Neuronal stem cell (in vitro differentiated cells): Measurements from ENCODE around the gene ZFAND3.
A peak's percentile ranks its signal among the peaks of the same experiment; 100 is the strongest.

ENCODE experiments used
- DNase-seq: peaks from one replicate; pipeline ENCODE4 v3.0.0-alpha.2; 2013; ENCODE audit warnings: low spot score
- H2AFZ ChIP-seq: one replicate; pipeline ENCODE4 v1.6.1; 2013; ENCODE audit warnings: mild to moderate bottlenecking, low read length, inconsistent platforms
- H2AK5ac ChIP-seq: 2 replicates; pipeline ENCODE4 v1.6.1; 2013; ENCODE audit warnings: low read depth, mild to moderate bottlenecking, inconsistent platforms, low read length, moderate library complexity, mixed read lengths
- H2BK120ac ChIP-seq: 2 replicates; pipeline ENCODE4 v1.6.1; 2013; ENCODE audit warnings: low read depth, mild to moderate bottlenecking, inconsistent platforms, low read length, moderate library complexity, mixed read lengths
- H2BK12ac ChIP-seq: one replicate; pipeline ENCODE4 v1.6.1; 2013; ENCODE audit warnings: low read length, inconsistent platforms
- H2BK15ac ChIP-seq: 2 replicates; pipeline ENCODE4 v1.6.1; 2013; ENCODE audit warnings: mild to moderate bottlenecking, low read length, inconsistent platforms, mixed read lengths
- H2BK5ac ChIP-seq: one replicate; pipeline ENCODE4 v1.6.1; 2013; ENCODE audit warnings: inconsistent platforms, mild to moderate bottlenecking, low read length, moderate library complexity
- H3K14ac ChIP-seq: one replicate; pipeline ENCODE4 v1.6.1; 2013; ENCODE audit warnings: low read length, inconsistent platforms
- H3K18ac ChIP-seq: 2 replicates; pipeline ENCODE4 v1.6.1; 2013; ENCODE audit warnings: low read length, inconsistent platforms
- H3K23ac ChIP-seq: 2 replicates; pipeline ENCODE4 v1.6.1; 2013; ENCODE audit warnings: low read depth, mild to moderate bottlenecking, mixed read lengths, low read length, inconsistent platforms; ENCODE audit not compliant: poor library complexity
- H3K27ac ChIP-seq: replicated peaks from 3 replicates; pipeline ENCODE4 v1.5.1; 2013; ENCODE audit warnings: low read length, inconsistent platforms
- H3K27me3 ChIP-seq, 3 experiments: 2 replicates each; pipeline ENCODE4 v1.6.1; 2013; ENCODE audit warnings: low read length in 3 of 3, mild to moderate bottlenecking in 2 of 3, inconsistent platforms in 1 of 3, low read depth in 1 of 3, mixed read lengths in 1 of 3, moderate library complexity in 1 of 3; ENCODE audit not compliant: control insufficient read depth in 3 of 3, insufficient read depth in 3 of 3
- H3K36me3 ChIP-seq, 2 donors: replicated peaks in 1 of 2; 2 replicates each; pipeline ENCODE4 v1.6.1; 2013; ENCODE audit warnings: low read length in 2 of 2; ENCODE audit not compliant: control insufficient read depth in 2 of 2, insufficient read depth in 2 of 2
- H3K4ac ChIP-seq: 2 replicates; pipeline ENCODE4 v1.6.1; 2013; ENCODE audit warnings: inconsistent platforms, mild to moderate bottlenecking, low read length, moderate library complexity
- H3K4me1 ChIP-seq, 2 donors: 1 replicate in 1 of 2; 2 replicates in 1 of 2; pipeline ENCODE4 v1.6.1; 2013; ENCODE audit warnings: low read length in 2 of 2, low read depth in 1 of 2; ENCODE audit not compliant: control insufficient read depth in 2 of 2, insufficient read depth in 1 of 2
- H3K4me2 ChIP-seq: one replicate; pipeline ENCODE4 v1.6.1; 2013; ENCODE audit warnings: mild to moderate bottlenecking, low read length, inconsistent platforms; ENCODE audit not compliant: insufficient read depth, poor library complexity, severe bottlenecking
- H3K4me3 ChIP-seq, 2 donors: 2 replicates each; pipeline ENCODE4 v1.5.1; 2013; ENCODE audit warnings: low read length in 2 of 2, mild to moderate bottlenecking in 2 of 2, inconsistent platforms in 1 of 2, moderate library complexity in 1 of 2
- H3K79me1 ChIP-seq: one replicate; pipeline ENCODE4 v1.6.1; 2013; ENCODE audit warnings: low read depth, mild to moderate bottlenecking, inconsistent platforms, low read length, moderate library complexity
- H3K9ac ChIP-seq: one replicate; pipeline ENCODE4 v1.6.1; 2013; ENCODE audit warnings: mild to moderate bottlenecking, low read depth, low read length, inconsistent platforms; ENCODE audit not compliant: poor library complexity
- H3K9me3 ChIP-seq, 2 donors: replicated peaks in 1 of 2; 2 replicates each; pipeline versions ENCODE3 to v1.6.1; 2013; ENCODE audit warnings: low read length in 2 of 2, mild to moderate bottlenecking in 2 of 2, inconsistent platforms in 1 of 2, low read depth in 1 of 2, mixed read lengths in 1 of 2, moderate library complexity in 1 of 2; ENCODE audit not compliant: control insufficient read depth in 2 of 2, insufficient read depth in 1 of 2
- H4K8ac ChIP-seq: one replicate; pipeline ENCODE4 v1.6.1; 2013; ENCODE audit warnings: low read depth, mild to moderate bottlenecking, inconsistent platforms, low read length, moderate library complexity
- H4K91ac ChIP-seq: one replicate; pipeline ENCODE4 v1.6.1; 2013; ENCODE audit warnings: low read length, low read depth, mild to moderate bottlenecking, inconsistent platforms; ENCODE audit not compliant: poor library complexity
- WGBS, 2 donors: extraction: QIAGEN DNeasy Blood & Tissue Kit; methylation state at CpG; one replicate each; pipeline ENCODE4 v1.1.7; 2013; ENCODE audit warnings: missing lambda C conversion rate in 2 of 2, mixed read lengths in 1 of 2; ENCODE audit not compliant: insufficient read length in 2 of 2, insufficient replicate concordance in 1 of 2; ENCODE audit errors: extremely low coverage in 2 of 2; 5-methylcytosine and 5-hydroxymethylcytosine counted together

The ZFAND3 gene

DNA sequence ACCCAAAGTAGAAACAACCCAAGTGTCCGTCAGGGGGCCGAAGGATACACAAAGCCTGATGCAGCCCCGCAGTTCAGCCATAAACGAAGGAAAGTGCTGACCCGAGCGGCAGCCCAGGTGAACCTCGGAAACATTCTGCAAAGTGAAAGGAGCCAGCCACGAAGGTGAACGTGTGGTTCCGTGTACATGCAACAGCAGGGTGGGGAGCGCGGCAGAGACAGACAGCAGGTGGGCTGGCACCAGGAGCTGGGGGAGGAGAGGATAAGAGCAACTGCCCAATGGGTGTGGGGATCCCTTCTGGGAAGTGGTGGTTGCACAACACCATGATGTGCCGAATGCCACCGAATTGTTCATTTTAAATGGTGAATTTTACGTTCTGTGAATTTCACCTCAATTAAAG, 341.8 kb downstream of the ZFAND3 start:
- Histone ChIP-seq H3K9ac (no peak overlapping the region), H3K4me1 (peaks cover 0 to 2% of the 10 kb centered on the region in 2 donors), H2AFZ (no peak overlapping the region), H3K27me3 (no peaks in the 10 kb centered on the region), H3K4ac (no peak overlapping the region), H2AK5ac (no peak overlapping the region), H4K91ac (no peak overlapping the region), H3K18ac (no peak overlapping the region), H3K4me2 (no peak overlapping the region), H2BK120ac (no peak overlapping the region), H3K4me3 (no peak overlapping the region), H3K27ac (no peak overlapping the region), H3K79me1 (no peaks in the 10 kb centered on the region), H3K36me3 (no peaks in the 10 kb centered on the region), H3K14ac (peak overlapping the region; percentile 43), H3K23ac (peak overlapping the region; percentile 11), H2BK15ac (no peak overlapping the region), H2BK5ac (no peak overlapping the region), H2BK12ac (no peak overlapping the region), H3K9me3 (peaks cover 0 to 2% of the 10 kb centered on the region in 2 donors), H4K8ac (no peak overlapping the region)
- no peak for DNase-seq
- WGBS, 2 donors = no CpG with 5 or more reads among the region's 15 CpGs

DNA sequence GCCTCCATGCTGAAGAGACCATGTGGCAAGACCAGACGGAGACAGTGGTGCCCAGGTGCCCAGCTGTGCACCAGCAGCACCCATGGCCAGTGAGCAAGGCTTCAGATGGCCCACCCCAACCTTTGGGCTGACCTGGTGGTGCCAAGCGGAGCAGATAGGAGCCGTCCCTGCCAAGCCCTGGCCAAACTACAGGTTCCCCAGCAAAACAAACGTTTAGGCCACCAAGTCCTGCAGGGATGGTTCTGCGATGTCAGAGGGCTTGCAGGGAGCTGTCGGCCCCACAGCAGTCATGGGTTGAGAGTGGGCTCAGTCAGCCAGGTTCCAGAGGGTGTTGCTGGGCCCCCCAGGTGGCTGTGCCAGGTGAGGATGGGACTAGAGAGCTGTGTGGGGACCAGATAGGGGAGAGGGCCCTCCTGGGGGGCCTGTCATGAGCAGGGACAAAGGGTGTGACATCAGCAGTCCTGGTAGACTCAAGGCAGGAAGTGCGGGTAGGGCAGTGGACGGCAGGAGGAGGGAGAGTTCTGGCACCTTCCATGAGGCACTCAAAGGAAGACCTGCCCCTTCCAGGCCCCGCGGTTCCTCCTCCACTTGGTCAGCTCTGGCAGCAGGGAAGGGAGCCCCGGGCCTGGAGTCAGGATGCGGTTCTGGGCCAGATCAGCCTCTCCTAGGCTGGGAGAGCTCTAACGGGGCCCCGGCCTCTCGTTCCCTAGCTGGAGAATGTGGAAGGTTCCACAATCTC, 342.4 kb downstream of the ZFAND3 start:
- no peak overlapping the region for H3K27ac ChIP-seq
- H3K79me1 ChIP-seq = no peaks in the 10 kb centered on the region
- H2BK120ac ChIP-seq = no peak overlapping the region
- WGBS, 2 donors = no CpG with 5 or more reads among the region's 15 CpGs
- H3K27me3 ChIP-seq = no peaks in the 10 kb centered on the region
- peak overlapping the region; percentile 76 for H3K14ac ChIP-seq
- no peak overlapping the region for H3K9ac ChIP-seq
- H4K91ac ChIP-seq = no peak overlapping the region
- H2BK12ac ChIP-seq = no peak overlapping the region
- peak overlapping the region; percentile 44 for H3K18ac ChIP-seq
- H3K9me3 ChIP-seq = peaks cover 0 to 2% of the 10 kb centered on the region in 2 donors
- no peak overlapping the region for H2BK5ac ChIP-seq
- no peak overlapping the region for H2AK5ac ChIP-seq
- no peaks in the 10 kb centered on the region for H3K36me3 ChIP-seq
- peaks cover 0 to 3% of the 10 kb centered on the region in 2 donors for H3K4me1 ChIP-seq
- no peak overlapping the region for H2AFZ ChIP-seq
- H3K23ac ChIP-seq = no peak overlapping the region
- no peak overlapping the region for H4K8ac ChIP-seq
- no peak overlapping the region for H3K4me2 ChIP-seq
- no peak overlapping the region for H3K4me3 ChIP-seq
- H2BK15ac ChIP-seq = no peak overlapping the region
- H3K4ac ChIP-seq = no peak overlapping the region
- no peak for DNase-seq

DNA sequence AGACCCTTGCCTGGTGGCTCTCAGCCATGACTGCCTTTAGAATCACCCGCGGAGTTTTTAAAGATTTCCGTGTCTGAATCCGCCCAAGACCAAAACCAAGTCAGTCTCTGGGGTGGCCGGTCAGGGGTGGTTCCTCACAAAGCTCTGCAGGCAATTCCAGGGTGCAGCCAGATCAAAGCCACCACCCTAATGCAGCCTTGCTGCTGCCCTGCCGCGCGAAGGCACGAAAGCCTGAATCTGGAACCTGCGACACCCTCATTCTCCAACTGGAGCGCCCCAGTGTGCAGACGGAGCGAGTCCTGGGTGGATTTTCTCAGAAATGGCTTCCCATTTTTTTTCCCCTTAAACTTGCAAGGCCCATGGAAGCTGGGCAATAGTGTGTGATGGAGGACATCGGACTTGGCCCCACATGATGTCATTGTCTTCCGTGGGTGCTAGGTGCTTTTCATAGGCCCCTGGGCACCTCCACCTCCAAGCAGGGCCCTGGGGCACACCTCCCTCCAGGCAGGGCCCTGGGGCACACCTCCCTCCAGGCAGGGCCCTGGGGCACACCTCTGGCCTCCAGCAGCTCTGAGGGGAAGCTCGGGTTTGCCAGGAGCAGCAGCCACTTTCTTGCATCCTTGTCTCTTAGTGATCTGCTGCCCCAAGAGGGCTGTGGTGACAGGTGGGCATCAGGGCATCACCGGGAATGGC, 343.1 kb downstream of the ZFAND3 start:
- H3K27me3 ChIP-seq = no peaks in the 10 kb centered on the region
- H3K27ac ChIP-seq = no peak overlapping the region
- no peak overlapping the region for H3K4me3 ChIP-seq
- no CpG with 5 or more reads among the region's 17 CpGs for WGBS, 2 donors
- no peak overlapping the region for H2BK120ac ChIP-seq
- H4K91ac ChIP-seq = no peak overlapping the region
- H2AFZ ChIP-seq = no peak overlapping the region
- H2AK5ac ChIP-seq = no peak overlapping the region
- no peak for DNase-seq
- no peak overlapping the region for H3K23ac ChIP-seq
- H3K36me3 ChIP-seq = no peaks in the 10 kb centered on the region
- H3K4me2 ChIP-seq = no peak overlapping the region
- no peak overlapping the region for H2BK15ac ChIP-seq
- H3K79me1 ChIP-seq = peaks cover 2% of the 10 kb centered on the region
- peaks cover 0 to 5% of the 10 kb centered on the region in 2 donors for H3K4me1 ChIP-seq
- no peak overlapping the region for H4K8ac ChIP-seq
- peaks cover 0 to 2% of the 10 kb centered on the region in 2 donors for H3K9me3 ChIP-seq
- no peak overlapping the region for H3K4ac ChIP-seq
- H3K14ac ChIP-seq = no peak overlapping the region
- H3K18ac ChIP-seq = peak overlapping the region; percentile 72
- H2BK5ac ChIP-seq = no peak overlapping the region
- H2BK12ac ChIP-seq = no peak overlapping the region
- no peak overlapping the region for H3K9ac ChIP-seq
